ENCODE results near the gene RASSF4.

The RASSF4 gene

GRCh38 chr10:44962870-44963738, 3.5 kb downstream of the RASSF4 start:
- DNase-seq (ENCODE audit: low read depth), result no peak

- no peak for DNase-seq (ENCODE audit: low read depth)
These were observed 4.4 kb downstream of the RASSF4 start for GRCh38 chr10:44963772-44964633.

GRCh38 chr10:44965104-44965503, 5.5 kb downstream of the RASSF4 start:
- no peak for DNase-seq (ENCODE audit: low read depth)

- no peak for DNase-seq (ENCODE audit: low read depth)
These were observed 6.1 kb downstream of the RASSF4 start for GRCh38 chr10:44965651-44966097.

- DNase-seq (ENCODE audit: low read depth), result no peak
These were observed 6.7 kb downstream of the RASSF4 start for GRCh38 chr10:44966129-44966815.

- no peak for DNase-seq (ENCODE audit: low read depth)
These were observed 7.4 kb downstream of the RASSF4 start for GRCh38 chr10:44966816-44967509.

- no peak for DNase-seq (ENCODE audit: low read depth)
These were observed 8.0 kb downstream of the RASSF4 start for GRCh38 chr10:44967616-44968015.

- no peak for DNase-seq (ENCODE audit: low read depth)
These were observed 8.5 kb downstream of the RASSF4 start for GRCh38 chr10:44968091-44968490.

GRCh38 chr10:44968500-44969400, 9.1 kb downstream of the RASSF4 start:
- peak; percentile 14 for DNase-seq (ENCODE audit: low read depth)

- DNase-seq (ENCODE audit: low read depth), result no peak
These were observed 10.3 kb downstream of the RASSF4 start for GRCh38 chr10:44969854-44970253.

- DNase-seq (ENCODE audit: low read depth), result no peak
These were observed 11.3 kb downstream of the RASSF4 start for GRCh38 chr10:44970812-44971395.

- no peak for DNase-seq (ENCODE audit: low read depth)
These were observed 11.8 kb downstream of the RASSF4 start for GRCh38 chr10:44971434-44971833.

- no peak for DNase-seq (ENCODE audit: low read depth)
These were observed 12.5 kb downstream of the RASSF4 start for GRCh38 chr10:44971935-44972757.

- no peak for DNase-seq (ENCODE audit: low read depth)
These were observed 13.3 kb downstream of the RASSF4 start for GRCh38 chr10:44972874-44973306.

GRCh38 chr10:44973323-44974081, 13.9 kb downstream of the RASSF4 start:
- DNase-seq (ENCODE audit: low read depth), result no peak

GRCh38 chr10:44974082-44974627, 14.6 kb downstream of the RASSF4 start:
- no peak for DNase-seq (ENCODE audit: low read depth)

GRCh38 chr10:44974628-44975430, 15.2 kb downstream of the RASSF4 start:
- DNase-seq (ENCODE audit: low read depth), result peak; percentile 46
